DMS153 treated with DMSO at 0.1 percent for 48 hours (cell line): ENCODE data around the gene SPTBN4.

ENCODE experiments used
- DNase-seq: peaks from one replicate; lab custom pipeline; 2025; ENCODE audit not compliant: unreplicated experiment; lab: John Stamatoyannopoulos, UW

Gene SPTBN4

DNA sequence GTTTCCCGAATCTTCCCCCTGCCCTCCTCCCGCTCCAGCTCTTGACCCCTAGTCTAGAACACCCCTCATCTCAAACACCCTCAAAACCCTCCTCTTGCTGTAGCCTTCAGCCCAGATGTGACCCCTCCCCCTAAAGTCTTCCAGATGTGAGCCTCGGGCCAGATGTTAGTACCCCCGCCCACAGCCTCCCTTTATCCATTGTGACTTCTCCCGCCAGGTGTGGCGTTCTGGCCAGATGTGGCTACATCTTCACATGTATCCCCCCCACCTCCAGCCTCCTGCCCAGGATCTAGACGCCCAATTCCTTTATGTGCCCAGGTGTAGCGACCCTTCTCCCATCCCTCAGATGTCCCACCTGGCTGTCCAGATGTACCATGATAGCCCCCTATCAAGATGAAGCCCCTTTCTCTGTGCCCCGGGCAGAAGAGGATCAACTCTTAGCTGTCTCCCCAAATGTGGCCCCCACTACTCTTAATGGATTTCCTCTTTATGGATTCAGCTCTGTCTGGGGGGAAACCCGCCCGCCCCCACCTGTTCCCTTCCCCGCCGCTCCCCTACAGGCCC, 133.9 kb downstream of the SPTBN4 start:
- no peak for DNase-seq

- no peak for DNase-seq
These were observed 134.6 kb downstream of the SPTBN4 start, which contains the start of gene LTBP4 for GRCh38 chr19:40601134-40601974. Gene LTBP4, plus strand, starts transcription at chr19:40601369. Its CDS starts 19 bp downstream, at chr19:40601388.

GRCh38 chr19:40603071-40603388, 136.2 kb downstream of the SPTBN4 start:
- DNase-seq, result no peak

DNA sequence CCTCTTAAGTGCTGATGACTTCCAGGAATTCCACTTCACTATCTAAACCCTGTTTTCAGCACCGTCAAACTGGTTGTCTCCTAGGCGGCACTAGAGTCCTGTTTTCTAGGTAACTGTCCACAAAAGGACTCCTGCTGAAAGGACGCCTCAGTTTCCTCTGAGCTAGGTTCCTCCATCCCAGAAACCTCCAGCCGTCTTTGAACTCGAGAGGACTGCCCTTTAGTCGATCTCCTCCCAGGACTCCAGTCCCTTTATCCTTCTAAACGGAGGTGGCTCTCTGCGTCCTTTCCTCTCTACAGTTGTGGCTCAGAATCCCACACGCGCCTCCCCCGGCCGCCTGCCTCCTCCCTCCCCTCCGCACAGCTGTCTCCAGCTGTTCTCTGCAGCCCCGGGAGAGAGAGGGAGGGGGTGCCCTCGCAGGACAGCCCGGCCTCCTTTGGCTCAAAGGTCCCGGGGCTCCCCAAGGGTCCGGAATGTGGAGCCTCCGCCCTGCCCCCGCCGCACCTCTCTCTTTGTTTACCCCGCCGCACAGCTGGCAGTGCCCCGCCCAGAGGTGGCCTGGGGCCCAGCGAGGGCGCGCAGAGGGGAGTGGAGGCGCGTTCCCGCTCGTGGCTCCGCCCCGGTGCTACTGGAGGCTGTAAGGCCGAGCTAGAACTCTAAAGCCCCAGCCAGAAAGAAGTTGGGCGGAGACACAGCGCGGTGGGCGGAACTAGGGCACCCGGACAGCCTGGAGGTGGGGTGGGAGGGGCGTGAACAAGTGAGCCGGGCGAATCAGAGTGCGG, 136.8 kb downstream of the SPTBN4 start:
- DNase-seq, result peak; percentile 94

GRCh38 chr19:40604171-40604646, 137.4 kb downstream of the SPTBN4 start:
- no peak for DNase-seq

DNA sequence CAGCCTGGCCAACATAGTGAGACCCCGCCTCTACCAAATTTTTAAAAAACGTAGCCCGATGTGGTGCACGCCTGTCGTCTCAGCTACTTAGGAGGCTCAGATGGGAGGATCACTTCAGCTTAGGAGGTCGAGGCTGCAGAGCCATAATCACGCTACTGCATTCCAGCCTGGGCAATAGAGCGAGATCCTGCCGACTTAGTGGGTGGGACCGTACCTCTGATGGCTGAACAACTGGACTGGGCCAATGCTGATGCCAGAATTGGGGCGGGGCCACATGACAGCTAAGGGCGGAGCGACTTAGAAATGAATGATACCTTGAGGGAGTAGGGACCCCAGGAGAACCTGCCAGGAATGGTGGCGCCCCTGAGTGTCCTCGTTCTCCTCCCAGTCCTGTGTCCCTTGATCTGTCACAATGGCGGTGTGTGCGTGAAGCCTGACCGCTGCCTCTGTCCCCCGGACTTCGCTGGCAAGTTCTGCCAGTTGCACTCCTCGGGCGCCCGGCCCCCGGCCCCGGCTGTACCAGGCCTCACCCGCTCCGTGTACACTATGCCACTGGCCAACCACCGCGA, 137.9 kb downstream of the SPTBN4 start:
- no peak for DNase-seq

- peak; percentile 49 for DNase-seq
These were observed 138.6 kb downstream of the SPTBN4 start for GRCh38 chr19:40605216-40605971.

- DNase-seq, result no peak
These were observed 140.8 kb downstream of the SPTBN4 start for GRCh38 chr19:40607311-40608239.

DNA sequence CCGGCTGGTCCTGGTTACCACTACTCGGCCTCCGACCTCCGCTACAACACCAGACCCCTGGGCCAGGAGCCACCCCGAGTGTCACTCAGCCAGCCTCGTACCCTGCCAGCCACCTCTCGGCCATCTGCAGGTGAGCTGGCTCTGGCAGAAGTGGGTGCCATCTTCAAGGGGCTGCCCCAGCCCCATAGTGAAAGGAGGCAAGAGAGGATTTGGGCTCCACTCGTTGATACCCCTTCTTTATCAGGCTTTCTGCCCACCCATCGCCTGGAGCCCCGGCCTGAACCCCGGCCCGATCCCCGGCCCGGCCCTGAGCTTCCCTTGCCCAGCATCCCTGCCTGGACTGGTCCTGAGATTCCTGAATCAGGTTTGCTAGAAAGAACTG, 141.4 kb downstream of the SPTBN4 start:
- DNase-seq, result no peak

DNA sequence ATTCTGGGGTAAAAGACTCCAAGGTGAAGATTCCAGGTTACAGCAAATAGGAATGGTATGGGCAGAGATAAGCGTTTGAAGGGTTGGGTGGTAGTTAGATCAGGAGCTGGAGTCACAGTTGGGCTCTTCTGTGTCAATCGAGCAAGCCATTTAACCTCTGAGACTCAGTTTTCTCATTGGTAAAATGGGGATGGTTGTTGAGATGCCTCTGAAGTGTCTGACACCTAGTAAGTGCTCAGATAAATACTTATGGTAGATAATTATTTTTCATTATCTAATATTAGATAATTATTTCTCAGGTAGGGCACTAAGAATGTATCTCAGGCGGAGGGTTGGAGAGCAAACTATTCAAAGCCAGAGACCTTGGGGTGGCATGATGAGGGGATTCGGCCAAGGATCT, 142.2 kb downstream of the SPTBN4 start:
- no peak for DNase-seq

DNA sequence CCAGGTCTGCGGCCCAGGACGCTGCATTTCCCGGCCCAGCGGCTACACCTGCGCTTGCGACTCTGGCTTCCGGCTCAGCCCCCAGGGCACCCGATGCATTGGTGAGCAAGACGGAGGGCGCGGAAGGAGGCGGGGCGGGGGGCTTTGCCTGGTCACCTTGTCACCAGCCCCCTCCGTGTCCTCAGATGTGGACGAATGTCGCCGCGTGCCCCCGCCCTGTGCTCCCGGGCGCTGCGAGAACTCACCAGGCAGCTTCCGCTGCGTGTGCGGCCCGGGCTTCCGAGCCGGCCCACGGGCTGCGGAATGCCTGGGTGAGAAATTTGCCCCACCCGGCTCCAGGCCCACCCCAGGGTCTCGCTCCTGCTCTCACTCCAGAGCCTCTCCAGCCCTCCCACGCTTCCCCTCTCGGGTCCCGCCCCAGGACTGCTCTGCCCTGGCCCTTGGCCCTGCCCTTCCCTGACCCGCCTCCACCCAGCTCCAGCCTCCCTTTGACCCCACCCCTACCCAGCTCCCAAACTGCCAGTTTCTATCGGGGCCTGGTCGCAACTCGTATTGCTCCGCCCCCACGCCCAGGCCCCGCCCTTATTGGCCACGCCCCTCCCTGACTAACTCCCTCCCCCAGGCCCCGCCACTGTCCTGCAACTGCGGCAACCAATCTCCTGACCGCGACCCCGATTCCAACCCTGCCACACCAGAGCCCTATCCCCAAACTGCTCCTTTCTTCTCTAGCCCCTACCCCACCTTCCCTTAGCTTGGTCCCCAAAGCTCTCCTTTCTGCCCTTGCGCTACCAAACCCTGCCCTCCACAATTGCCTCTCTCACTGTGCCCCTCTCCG, 143.0 kb downstream of the SPTBN4 start:
- DNase-seq, result peak; percentile 76

DNA sequence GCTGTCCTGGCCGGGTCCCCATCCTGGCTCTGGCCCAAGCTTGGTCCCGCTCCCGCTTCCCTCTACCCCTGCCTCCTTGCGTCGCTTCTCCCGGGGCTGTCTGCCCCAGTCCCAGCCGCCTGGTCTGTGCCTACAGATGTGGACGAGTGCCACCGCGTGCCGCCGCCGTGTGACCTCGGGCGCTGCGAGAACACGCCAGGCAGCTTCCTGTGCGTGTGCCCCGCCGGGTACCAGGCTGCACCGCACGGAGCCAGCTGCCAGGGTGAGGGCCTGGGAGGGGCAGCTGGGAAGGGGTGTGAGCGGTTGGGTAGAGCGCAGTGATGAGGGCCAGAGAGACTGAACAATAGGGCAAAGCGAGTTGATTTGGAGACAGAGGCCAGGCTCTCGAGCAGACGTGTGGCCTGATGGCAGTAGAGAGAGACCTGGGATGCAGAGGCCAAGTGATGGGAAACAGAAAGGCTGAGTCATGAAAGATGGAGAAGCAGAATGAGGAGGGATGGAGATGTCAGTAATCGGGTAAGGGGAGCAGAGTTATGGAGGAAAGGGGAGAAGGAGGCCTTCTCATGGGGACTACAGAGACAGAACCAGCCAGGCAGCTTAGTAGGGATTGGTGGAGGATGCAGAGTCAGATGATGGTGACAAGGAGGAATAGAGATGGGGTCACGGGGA, 143.7 kb downstream of the SPTBN4 start:
- DNase-seq, result peak; percentile 51

DNA sequence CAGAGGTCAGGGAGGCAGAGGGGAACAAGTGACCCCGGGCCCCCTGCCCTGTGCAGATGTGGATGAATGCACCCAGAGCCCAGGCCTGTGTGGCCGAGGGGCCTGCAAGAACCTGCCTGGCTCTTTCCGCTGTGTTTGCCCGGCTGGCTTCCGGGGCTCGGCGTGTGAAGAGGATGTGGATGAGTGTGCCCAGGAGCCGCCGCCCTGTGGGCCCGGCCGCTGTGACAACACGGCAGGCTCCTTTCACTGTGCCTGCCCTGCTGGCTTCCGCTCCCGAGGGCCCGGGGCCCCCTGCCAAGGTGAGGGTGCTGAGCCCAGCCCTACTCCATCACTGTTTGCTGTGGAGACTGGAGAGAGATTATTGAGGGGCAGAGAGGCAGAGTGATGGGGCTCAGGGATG, 144.3 kb downstream of the SPTBN4 start:
- DNase-seq, result peak; percentile 67

DNA sequence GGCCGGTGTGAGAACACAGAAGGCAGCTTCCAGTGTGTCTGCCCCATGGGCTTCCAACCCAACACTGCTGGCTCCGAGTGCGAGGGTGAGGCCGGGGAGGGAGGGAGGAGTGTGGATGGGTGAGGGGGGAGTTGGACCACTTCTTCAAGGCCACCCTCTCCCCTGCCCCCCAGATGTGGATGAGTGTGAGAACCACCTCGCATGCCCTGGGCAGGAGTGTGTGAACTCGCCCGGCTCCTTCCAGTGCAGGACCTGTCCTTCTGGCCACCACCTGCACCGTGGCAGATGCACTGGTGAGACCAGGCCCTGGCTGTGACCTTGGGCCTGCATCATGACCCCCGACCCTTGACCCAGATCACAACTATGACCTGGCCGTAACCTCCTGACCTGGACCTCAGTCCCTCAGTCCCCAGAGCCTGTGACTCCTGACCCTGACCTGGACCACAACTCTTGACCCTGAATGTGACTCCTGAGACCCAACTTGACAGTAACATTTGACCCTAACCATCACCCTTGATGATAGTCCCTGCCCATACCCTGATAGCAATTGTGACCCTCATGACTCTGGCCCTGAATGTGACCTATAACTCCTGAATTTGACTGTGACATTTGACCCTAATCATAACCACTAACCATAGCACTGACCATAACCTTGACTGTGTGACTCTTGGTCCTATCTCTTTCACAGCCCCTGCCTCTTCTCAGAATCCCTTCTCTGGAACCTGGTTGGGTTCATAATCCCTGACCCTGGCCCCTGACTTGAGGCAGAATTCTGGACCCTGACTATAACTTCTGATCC, 145.3 kb downstream of the SPTBN4 start:
- no peak for DNase-seq

DNA sequence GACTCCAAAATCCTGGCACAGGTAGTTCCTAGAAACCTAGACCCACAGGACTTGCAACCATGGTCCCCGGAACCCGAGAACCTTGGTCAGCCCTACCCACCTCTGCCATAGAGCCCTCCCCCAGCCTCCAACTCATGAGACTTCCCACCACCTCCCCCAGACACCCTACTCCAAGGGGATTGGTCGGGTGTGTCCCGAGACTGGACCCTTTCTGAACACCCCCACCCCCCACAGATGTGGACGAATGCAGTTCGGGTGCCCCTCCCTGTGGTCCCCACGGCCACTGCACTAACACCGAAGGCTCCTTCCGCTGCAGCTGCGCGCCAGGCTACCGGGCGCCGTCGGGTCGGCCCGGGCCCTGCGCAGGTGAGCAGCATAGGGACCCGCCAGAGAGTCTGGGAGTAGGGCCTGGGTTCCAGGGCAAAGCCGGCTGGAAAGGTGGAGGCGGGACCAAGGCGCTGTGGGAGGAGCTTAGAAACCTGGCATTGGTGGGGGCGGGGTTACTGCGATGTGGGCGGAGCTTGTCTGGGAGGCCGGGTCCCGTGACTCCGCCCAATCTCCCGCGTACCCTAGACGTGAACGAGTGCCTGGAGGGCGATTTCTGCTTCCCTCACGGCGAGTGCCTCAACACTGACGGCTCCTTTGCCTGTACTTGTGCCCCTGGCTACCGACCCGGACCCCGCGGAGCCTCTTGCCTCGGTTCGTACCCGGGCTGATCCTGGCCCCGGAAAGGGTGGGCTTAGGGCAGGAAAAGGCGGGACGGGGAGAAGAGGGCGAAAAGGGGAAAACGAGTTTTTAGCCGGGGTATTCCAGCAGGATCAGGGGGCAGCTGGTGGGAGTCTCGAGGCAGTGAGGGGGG, 146.3 kb downstream of the SPTBN4 start:
- DNase-seq, result peak; percentile 59
